Lower lobe of right lung (tissue), 2 donors: ENCODE measurements around the gene MACROD2. TPM values are rescaled to one million over a fixed set of nuclear protein-coding genes. Genes with fewer than 3 reads are reported as not detected.

Source experiments
- ATAC-seq, 2 donors: fragments of 200-7000 bp; cut with Tn5 transposase; one replicate each; pipeline ENCODE4 v1.9.1; 2020 to 2022; ENCODE audit warnings: mild to moderate bottlenecking in 2 of 2, moderate library complexity in 2 of 2
- DNase-seq: peaks from one replicate; pipeline ENCODE4 v3.0.0-alpha.2; 2020
- H3K27ac ChIP-seq: fragments of 200-600 bp; one replicate; pipeline ENCODE4 v1.8.0; 2022
- H3K27me3 ChIP-seq: fragments of 200-600 bp; one replicate; pipeline ENCODE4 v1.8.0; 2022; ENCODE audit warnings: low read depth
- H3K36me3 ChIP-seq: fragments of 200-600 bp; one replicate; pipeline ENCODE4 v1.8.0; 2022; ENCODE audit warnings: mild to moderate bottlenecking
- H3K4me1 ChIP-seq: fragments of 200-600 bp; one replicate; pipeline ENCODE4 v1.8.0; 2022
- H3K4me3 ChIP-seq: fragments of 200-600 bp; one replicate; pipeline ENCODE4 v1.8.0; 2022; ENCODE audit warnings: mild to moderate bottlenecking
- H3K9me3 ChIP-seq: fragments of 200-600 bp; one replicate; pipeline ENCODE4 v1.8.0; 2022
- intact Hi-C: fragments of 100-400 bp; cut with DNase I; formaldehyde crosslinking; loops from one replicate; pipeline ENCODE4 v1.11.0; 2022
- total RNA-seq: library from RNA; stranded (reverse); fragmentation: NEBNext Ultra II Directional; extraction: Animal tissue kit (Norgen Biotek cat#: 25700); gene quantifications from one replicate; pipeline ENCODE4 v1.2.1, GENCODE V29; 2021
- TF ChIP-seq, protein P1 (sequence below): fragments of 200-600 bp; IDR thresholded peaks from one replicate; pipeline ENCODE4 v1.8.0; 2022; ENCODE audit warnings: antibody characterized with exemption, mild to moderate bottlenecking
- donor health status: DM: no; HTN: yes; CAD: no; lungs with severe emphysema.

MACROD2 gene
- total RNA-seq, 1 donor from 2014 or later, result 73.0 TPM

DNA sequence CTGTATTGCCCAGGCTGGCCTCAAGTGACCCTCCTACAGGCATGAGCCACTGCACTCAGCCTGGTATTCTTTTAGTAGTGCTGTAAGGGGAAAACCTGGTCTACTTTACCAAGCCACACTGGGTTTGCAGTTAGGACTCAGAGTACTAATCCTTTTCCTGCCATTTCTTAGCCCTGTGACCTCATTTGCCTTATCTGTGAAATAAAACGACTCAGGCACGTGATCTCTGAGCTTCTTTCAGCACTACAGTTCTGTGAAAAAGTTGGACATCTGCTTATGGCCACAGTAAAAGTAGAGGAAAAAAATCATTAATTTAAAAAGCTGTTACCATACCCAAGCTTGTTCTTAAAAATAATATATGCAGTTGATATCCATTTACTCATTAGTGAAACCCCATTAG lies 1570.5 kb downstream of the MACROD2 start:
- intact Hi-C loops, result no loop called here
- no peak overlapping the region for H3K27ac ChIP-seq
- DNase-seq (no peak), ATAC-seq (no peak)
- no peaks in the 10 kb centered on the region for H3K36me3 ChIP-seq
- no peaks in the 10 kb centered on the region for H3K4me1 ChIP-seq
- TF ChIP-seq, protein P1, sequence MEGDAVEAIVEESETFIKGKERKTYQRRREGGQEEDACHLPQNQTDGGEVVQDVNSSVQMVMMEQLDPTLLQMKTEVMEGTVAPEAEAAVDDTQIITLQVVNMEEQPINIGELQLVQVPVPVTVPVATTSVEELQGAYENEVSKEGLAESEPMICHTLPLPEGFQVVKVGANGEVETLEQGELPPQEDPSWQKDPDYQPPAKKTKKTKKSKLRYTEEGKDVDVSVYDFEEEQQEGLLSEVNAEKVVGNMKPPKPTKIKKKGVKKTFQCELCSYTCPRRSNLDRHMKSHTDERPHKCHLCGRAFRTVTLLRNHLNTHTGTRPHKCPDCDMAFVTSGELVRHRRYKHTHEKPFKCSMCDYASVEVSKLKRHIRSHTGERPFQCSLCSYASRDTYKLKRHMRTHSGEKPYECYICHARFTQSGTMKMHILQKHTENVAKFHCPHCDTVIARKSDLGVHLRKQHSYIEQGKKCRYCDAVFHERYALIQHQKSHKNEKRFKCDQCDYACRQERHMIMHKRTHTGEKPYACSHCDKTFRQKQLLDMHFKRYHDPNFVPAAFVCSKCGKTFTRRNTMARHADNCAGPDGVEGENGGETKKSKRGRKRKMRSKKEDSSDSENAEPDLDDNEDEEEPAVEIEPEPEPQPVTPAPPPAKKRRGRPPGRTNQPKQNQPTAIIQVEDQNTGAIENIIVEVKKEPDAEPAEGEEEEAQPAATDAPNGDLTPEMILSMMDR, result no peak
- H3K4me3 ChIP-seq, result no peak overlapping the region
- H3K27me3 ChIP-seq, result no peaks in the 10 kb centered on the region
- no peaks in the 10 kb centered on the region for H3K9me3 ChIP-seq

DNA sequence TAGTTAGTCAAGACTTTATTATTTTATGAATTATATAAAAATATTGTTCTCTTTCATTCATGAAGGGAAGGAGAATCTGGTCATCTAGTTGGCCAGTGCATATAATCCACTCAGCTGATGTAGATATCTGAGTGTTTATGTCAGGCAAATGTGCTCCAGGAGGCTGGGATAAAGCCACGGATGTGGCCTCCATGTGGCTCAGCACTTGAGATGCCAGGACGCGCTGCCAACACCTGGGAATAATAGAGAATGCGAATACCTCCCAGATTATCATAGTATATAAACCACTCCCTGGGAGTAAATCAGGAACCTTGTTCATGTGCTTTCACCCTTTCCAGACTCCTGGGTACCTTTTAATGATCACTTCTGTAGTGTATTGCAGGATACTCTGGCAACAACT lies 1571.9 kb downstream of the MACROD2 start:
- TF ChIP-seq, protein P1, result no peak
- H3K9me3 ChIP-seq, result no peaks in the 10 kb centered on the region
- ATAC-seq (no peak), DNase-seq (no peak)
- H3K27me3 ChIP-seq, result no peaks in the 10 kb centered on the region
- no peaks in the 10 kb centered on the region for H3K36me3 ChIP-seq
- intact Hi-C loops, result no loop called here
- H3K27ac ChIP-seq, result no peak overlapping the region
- no peaks in the 10 kb centered on the region for H3K4me1 ChIP-seq
- H3K4me3 ChIP-seq, result no peak overlapping the region

DNA sequence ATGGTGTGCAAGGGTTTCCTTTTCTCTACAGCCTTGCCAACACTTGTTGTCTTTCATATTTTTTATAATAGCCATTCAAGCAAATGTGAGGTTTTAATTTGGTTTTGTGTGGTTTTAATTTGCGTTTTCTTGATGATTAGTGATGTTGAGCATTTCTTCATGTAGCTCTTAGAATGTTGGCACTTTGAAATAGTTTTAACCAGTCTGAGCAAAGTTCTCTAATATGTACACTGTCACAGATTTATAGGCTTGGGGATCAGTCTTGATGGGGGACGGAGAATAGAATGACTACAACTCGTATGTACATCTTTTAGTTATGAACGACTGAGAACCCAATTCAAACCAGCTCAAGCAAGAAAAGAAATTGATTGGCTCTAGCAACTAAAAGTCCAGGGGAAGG lies 1574.8 kb downstream of the MACROD2 start:
- intact Hi-C loops, result no loop called here
- no peaks in the 10 kb centered on the region for H3K36me3 ChIP-seq
- DNase-seq, result no peak

GRCh38 chr20:15571056-15571455 lies 1575.7 kb downstream of the MACROD2 start:
- TF ChIP-seq, protein P1, result no peak
- no peak for ATAC-seq
- DNase-seq, result no peak

More for the DNA sequence above, 1574.8 kb downstream of the MACROD2 start:
- Histone ChIP-seq H3K27ac (no peak overlapping the region), H3K4me3 (no peak overlapping the region), H3K27me3 (no peaks in the 10 kb centered on the region), H3K9me3 (no peaks in the 10 kb centered on the region), H3K4me1 (no peaks in the 10 kb centered on the region)
- TF ChIP-seq, protein P1, result no peak
- ATAC-seq, result no peak

DNA sequence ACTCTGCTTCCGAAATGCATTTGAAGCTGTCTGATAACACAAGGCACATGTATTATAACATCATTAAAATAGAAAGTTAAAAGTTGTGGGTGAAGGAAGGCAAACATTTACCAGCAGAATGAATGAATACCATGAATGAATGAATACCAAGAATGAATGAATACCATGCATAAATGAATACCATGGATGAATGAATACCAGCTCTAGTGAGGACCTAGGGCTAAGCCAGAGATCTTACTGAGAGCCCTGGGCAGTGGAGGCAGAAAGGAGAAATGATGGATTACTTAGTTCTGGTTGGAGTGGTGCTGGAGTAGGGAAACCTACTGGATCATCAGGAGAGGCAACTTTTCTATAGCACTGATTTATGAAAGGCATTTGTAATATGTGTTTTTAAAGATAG lies 1579.9 kb downstream of the MACROD2 start:
- no peaks in the 10 kb centered on the region for H3K4me1 ChIP-seq
- intact Hi-C loops, result no loop called here
- DNase-seq (no peak), ATAC-seq (no peak)
- H3K27ac ChIP-seq, result no peak overlapping the region
- no peaks in the 10 kb centered on the region for H3K27me3 ChIP-seq
- H3K4me3 ChIP-seq, result no peak overlapping the region
- no peaks in the 10 kb centered on the region for H3K36me3 ChIP-seq
- no peaks in the 10 kb centered on the region for H3K9me3 ChIP-seq
- TF ChIP-seq, protein P1, result no peak

More at GRCh38 chr20:15571056-15571455, 1575.7 kb downstream of the MACROD2 start:
- H3K4me3 ChIP-seq, result no peak overlapping the region
- no peaks in the 10 kb centered on the region for H3K27me3 ChIP-seq
- no peaks in the 10 kb centered on the region for H3K36me3 ChIP-seq
- H3K4me1 ChIP-seq, result no peaks in the 10 kb centered on the region
- intact Hi-C loops, result no loop called here
- H3K9me3 ChIP-seq, result no peaks in the 10 kb centered on the region
- H3K27ac ChIP-seq, result no peak overlapping the region

GRCh38 chr20:15576411-15576810 lies 1581.1 kb downstream of the MACROD2 start:
- DNase-seq (no peak), ATAC-seq (no peak)
- Histone ChIP-seq H3K27ac (no peak overlapping the region), H3K27me3 (no peaks in the 10 kb centered on the region), H3K4me3 (no peak overlapping the region), H3K9me3 (no peaks in the 10 kb centered on the region), H3K36me3 (no peaks in the 10 kb centered on the region), H3K4me1 (no peaks in the 10 kb centered on the region)
- intact Hi-C loops, result no loop called here
- TF ChIP-seq, protein P1, result no peak
